Uterus (tissue), 2 donors: ENCODE data around the gene TBC1D10A.

Source experiments
- CTCF ChIP-seq, 4 experiments: fragments of 200-600 bp in 2 of 4; fragments of 450-650 bp in 2 of 4; sonication (generic) in 2 of 4; IDR thresholded peaks; one replicate each; pipeline ENCODE4 v1.5.1; 2016 to 2019; ENCODE audit warnings: antibody characterized with exemption in 4 of 4, mild to moderate bottlenecking in 2 of 4, moderate library complexity in 1 of 4
- POLR2A ChIP-seq, 2 donors: fragments of 450-650 bp; IDR thresholded peaks; one replicate each; pipeline ENCODE4 v1.6.1; 2016; ENCODE audit warnings: antibody characterized with exemption in 2 of 2, mild to moderate bottlenecking in 1 of 2, moderate library complexity in 1 of 2

- TF ChIP-seq CTCF (IDR thresholded peaks at IDR 0.05) (no peak), POLR2A (IDR thresholded peaks at IDR 0.05) (no peak)
Measured at GRCh38 chr22:30326255-30326705, 461 bp downstream of the TBC1D10A start.
